Tibial artery (tissue), 4 donors: ENCODE results near the gene ANXA5.

Experiments
- DNase-seq, 2 donors: peaks; one replicate each; pipeline ENCODE4 v3.0.0-alpha.2; 2019
- H3K27ac ChIP-seq, 2 donors: fragments of 200-600 bp; sonication (generic) in 1 of 2; 1 replicate in 1 of 2; 2 replicates in 1 of 2; pipeline ENCODE4 v1.5.1; 2018 to 2019; ENCODE audit warnings: mild to moderate bottlenecking in 1 of 2
- H3K27me3 ChIP-seq, 2 donors: fragments of 200-600 bp; sonication (generic) in 1 of 2; one replicate each; pipeline versions ENCODE4 v1.5.1 to v1.6.0; 2016 to 2019
- H3K36me3 ChIP-seq, 3 donors: fragments of 200-600 bp; sonication (generic) in 2 of 3; one replicate each; pipeline ENCODE4 v1.5.1; 2016 to 2019; ENCODE audit warnings: mild to moderate bottlenecking in 2 of 3
- H3K4me1 ChIP-seq, 4 donors: fragments of 200-600 bp; sonication (generic) in 2 of 4; 1 replicate in 3 of 4; 2 replicates in 1 of 4; pipeline ENCODE4 v1.5.1; 2016 to 2019
- H3K4me3 ChIP-seq, 2 donors: fragments of 200-600 bp; sonication (generic) in 1 of 2; 1 replicate in 1 of 2; 2 replicates in 1 of 2; pipeline ENCODE4 v1.5.1; 2018 to 2019; ENCODE audit warnings: mild to moderate bottlenecking in 2 of 2
- H3K9me3 ChIP-seq, 3 donors: fragments of 200-600 bp; sonication (generic) in 1 of 3; one replicate each; pipeline ENCODE4 v1.5.1; 2016 to 2019
- CTCF ChIP-seq, 2 experiments: fragments of 200-600 bp in 1 of 2; fragments of 450-650 bp in 1 of 2; IDR thresholded peaks; one replicate each; pipeline ENCODE4 v1.5.1; 2017 to 2019; ENCODE audit warnings: antibody characterized with exemption in 2 of 2, mild to moderate bottlenecking in 1 of 2, moderate library complexity in 1 of 2
- intact Hi-C: fragments of 100-400 bp; cut with DNase I; formaldehyde crosslinking; loops from one replicate; pipeline ENCODE4 v1.15.0; 2023; ENCODE audit warnings: low total_unique reads

The ANXA5 gene

GRCh38 chr4:121702136-121702535, 5.4 kb upstream of the ANXA5 start:
- no peak for TF ChIP-seq CTCF (IDR thresholded peaks at IDR 0.05)
- Histone ChIP-seq H3K36me3 (no peaks in the 10 kb centered on the region), H3K9me3 (no peaks in the 10 kb centered on the region), H3K4me3 (no peak overlapping the region), H3K27ac (no peak overlapping the region), H3K4me1 (peaks cover 0 to 9% (median 0%) of the 10 kb centered on the region in 4 donors), H3K27me3 (no peaks in the 10 kb centered on the region)
- intact Hi-C loops = no loop called here
- DNase-seq = no peak

GRCh38 chr4:121701263-121701662, 4.5 kb upstream of the ANXA5 start:
- peaks cover 0 to 9% (median 0%) of the 10 kb centered on the region in 4 donors for H3K4me1 ChIP-seq
- intact Hi-C loops = no loop called here
- H3K4me3 ChIP-seq = no peak overlapping the region
- no peak for TF ChIP-seq CTCF (IDR thresholded peaks at IDR 0.05)
- no peak for DNase-seq
- H3K9me3 ChIP-seq = no peaks in the 10 kb centered on the region
- no peaks in the 10 kb centered on the region for H3K36me3 ChIP-seq
- H3K27me3 ChIP-seq = no peaks in the 10 kb centered on the region
- no peak overlapping the region for H3K27ac ChIP-seq

- Histone ChIP-seq H3K36me3 (no peaks in the 10 kb centered on the region), H3K27me3 (no peaks in the 10 kb centered on the region), H3K4me3 (no peak overlapping the region), H3K27ac (peak overlapping the region in 1 of 2 donors; percentile 100), H3K9me3 (no peaks in the 10 kb centered on the region), H3K4me1 (peaks cover 0 to 34% (median 8%) of the 10 kb centered on the region in 4 donors)
- no peak for DNase-seq
- intact Hi-C loops = no loop called here
- no peak for TF ChIP-seq CTCF (IDR thresholded peaks at IDR 0.05)
Observed at GRCh38 chr4:121698236-121698671, 1.5 kb upstream of the ANXA5 start.

- Histone ChIP-seq H3K27ac (peak overlapping the region; percentile 95 to 100), H3K4me3 (peak overlapping the region; percentile 70 to 98), H3K27me3 (no peaks in the 10 kb centered on the region), H3K4me1 (peaks cover 0 to 41% (median 12%) of the 10 kb centered on the region in 4 donors), H3K9me3 (no peaks in the 10 kb centered on the region), H3K36me3 (no peaks in the 10 kb centered on the region)
- intact Hi-C loops = no loop called here
- no peak for TF ChIP-seq CTCF (IDR thresholded peaks at IDR 0.05)
- DNase-seq = no peak
Observed at GRCh38 chr4:121697564-121697963, 784 bp upstream of the ANXA5 start.

GRCh38 chr4:121696170-121696580, 605 bp downstream of the ANXA5 start:
- peak; percentile 87 to 92 for DNase-seq
- Histone ChIP-seq H3K4me1 (peaks cover 0 to 55% (median 21%) of the 10 kb centered on the region in 4 donors), H3K4me3 (peak overlapping the region; percentile 70 to 98), H3K9me3 (no peaks in the 10 kb centered on the region), H3K36me3 (no peaks in the 10 kb centered on the region), H3K27me3 (no peaks in the 10 kb centered on the region), H3K27ac (peak overlapping the region; percentile 95 to 100)
- intact Hi-C loops = no loop called here
- peak; percentile 22 to 29 for TF ChIP-seq CTCF (IDR thresholded peaks at IDR 0.05)

- no peak for DNase-seq
- no peaks in the 10 kb centered on the region for H3K9me3 ChIP-seq
- H3K27me3 ChIP-seq = no peaks in the 10 kb centered on the region
- intact Hi-C loops = no loop called here
- no peak for TF ChIP-seq CTCF (IDR thresholded peaks at IDR 0.05)
- peak overlapping the region in 1 of 2 donors; percentile 100 for H3K27ac ChIP-seq
- no peaks in the 10 kb centered on the region for H3K36me3 ChIP-seq
- H3K4me1 ChIP-seq = peaks cover 0 to 78% (median 41%) of the 10 kb centered on the region in 4 donors
- H3K4me3 ChIP-seq = no peak overlapping the region
Observed at GRCh38 chr4:121693886-121694285, 2.9 kb downstream of the ANXA5 start.
